Loucy (cell line): ENCODE results near the gene MICAL2.

Experiments
- H2AFZ ChIP-seq: fragments of 200-600 bp; sonication (generic); 2 replicates; pipeline ENCODE4 v1.6.0; 2016; ENCODE audit warnings: antibody characterized with exemption, mild to moderate bottlenecking, low read length, moderate library complexity
- H3F3A ChIP-seq: fragments of 200-600 bp; 2 replicates; pipeline ENCODE4 v1.6.0; 2016; ENCODE audit warnings: antibody characterized with exemption, low read depth, mild to moderate bottlenecking
- H3K27me3 ChIP-seq: fragments of 200-600 bp; sonication (generic); 2 replicates; pipeline ENCODE4 v1.6.1; 2014; ENCODE audit warnings: low read length, mild to moderate bottlenecking; ENCODE audit not compliant: insufficient read depth, poor library complexity, severe bottlenecking
- H3K36me3 ChIP-seq: fragments of 200-600 bp; sonication (generic); 2 replicates; pipeline ENCODE4 v1.6.1; 2016; ENCODE audit warnings: low read length; ENCODE audit not compliant: insufficient read depth
- H3K4me1 ChIP-seq: fragments of 200-600 bp; sonication (generic); 2 replicates; pipeline ENCODE4 v1.5.1; 2014; ENCODE audit warnings: low read length, mild to moderate bottlenecking; ENCODE audit not compliant: insufficient read depth, poor library complexity, severe bottlenecking
- H3K4me2 ChIP-seq: fragments of 200-600 bp; sonication (generic); 2 replicates; pipeline ENCODE4 v1.6.0; 2014; ENCODE audit warnings: antibody characterized with exemption, low read length, low read depth, mild to moderate bottlenecking; ENCODE audit not compliant: poor library complexity, severe bottlenecking
- H3K4me3 ChIP-seq: fragments of 200-600 bp; sonication (generic); 2 replicates; pipeline ENCODE4 v1.5.1; 2014; ENCODE audit warnings: low read length, mild to moderate bottlenecking, mixed read lengths; ENCODE audit not compliant: poor library complexity, severe bottlenecking
- H3K79me2 ChIP-seq: fragments of 200-600 bp; sonication (generic); 2 replicates; pipeline ENCODE4 v1.6.1; 2014; ENCODE audit warnings: low read length; ENCODE audit not compliant: insufficient read depth
- H3K9ac ChIP-seq: fragments of 200-600 bp; sonication (generic); 2 replicates; pipeline ENCODE4 v1.6.0; 2014; ENCODE audit warnings: mild to moderate bottlenecking, low read depth, low read length, moderate library complexity; ENCODE audit not compliant: poor library complexity, severe bottlenecking
- H3K9me2 ChIP-seq: fragments of 200-600 bp; sonication (generic); replicated peaks from 2 replicates; pipeline ENCODE4 v1.6.1; 2016; ENCODE audit warnings: low read depth, low read length, mixed read lengths
- H3K9me3 ChIP-seq: fragments of 200-600 bp; sonication (generic); 2 replicates; pipeline ENCODE4 v1.6.1; 2014; ENCODE audit warnings: mild to moderate bottlenecking, antibody characterized with exemption, low read length, low read depth; ENCODE audit not compliant: insufficient read depth
- H4K20me1 ChIP-seq: fragments of 200-600 bp; sonication (generic); 2 replicates; pipeline ENCODE4 v1.6.0; 2014; ENCODE audit warnings: antibody characterized with exemption, low read length, mild to moderate bottlenecking; ENCODE audit not compliant: insufficient read depth, poor library complexity, severe bottlenecking
- EZH2phosphoT487 ChIP-seq: fragments of 200-600 bp; IDR thresholded peaks from 2 replicates; pipeline ENCODE4 v1.6.1; 2018; ENCODE audit warnings: antibody characterized with exemption, mild to moderate bottlenecking, moderate library complexity, borderline replicate concordance
- TF ChIP-seq, protein P1 (sequence below): fragments of 200-600 bp; sonication (generic); conservative IDR thresholded peaks from 2 replicates; pipeline ENCODE4 v1.5.1; 2014; ENCODE audit warnings: mild to moderate bottlenecking, antibody characterized with exemption, low read length

MICAL2 gene

GRCh38 chr11:12278766-12279671 is 168.6 kb downstream of the MICAL2 start:
- H2AFZ ChIP-seq: no peak overlapping the region
- H3K4me2 ChIP-seq: no peak overlapping the region

DNA sequence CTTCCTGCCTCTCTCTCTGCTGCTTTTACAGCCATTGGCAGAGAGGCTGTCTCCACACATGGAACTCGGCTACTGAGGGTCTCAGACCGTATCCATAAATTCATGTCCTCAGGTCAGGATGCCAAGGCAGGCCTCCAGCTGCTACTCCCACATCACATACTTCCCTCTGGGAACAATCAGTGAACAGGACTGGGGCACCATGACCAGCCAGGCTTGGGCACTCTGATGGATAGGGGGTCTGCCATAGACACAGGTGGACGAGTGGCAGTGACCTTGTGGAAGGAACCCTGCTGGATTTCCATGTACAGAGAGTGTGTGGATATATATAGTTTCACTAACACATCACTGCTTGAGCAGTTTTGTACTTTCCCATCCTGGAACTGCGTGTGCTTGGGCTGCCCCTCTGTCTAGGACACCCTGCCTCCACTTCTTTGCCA is 169.3 kb downstream of the MICAL2 start:
- TF ChIP-seq, protein P1, sequence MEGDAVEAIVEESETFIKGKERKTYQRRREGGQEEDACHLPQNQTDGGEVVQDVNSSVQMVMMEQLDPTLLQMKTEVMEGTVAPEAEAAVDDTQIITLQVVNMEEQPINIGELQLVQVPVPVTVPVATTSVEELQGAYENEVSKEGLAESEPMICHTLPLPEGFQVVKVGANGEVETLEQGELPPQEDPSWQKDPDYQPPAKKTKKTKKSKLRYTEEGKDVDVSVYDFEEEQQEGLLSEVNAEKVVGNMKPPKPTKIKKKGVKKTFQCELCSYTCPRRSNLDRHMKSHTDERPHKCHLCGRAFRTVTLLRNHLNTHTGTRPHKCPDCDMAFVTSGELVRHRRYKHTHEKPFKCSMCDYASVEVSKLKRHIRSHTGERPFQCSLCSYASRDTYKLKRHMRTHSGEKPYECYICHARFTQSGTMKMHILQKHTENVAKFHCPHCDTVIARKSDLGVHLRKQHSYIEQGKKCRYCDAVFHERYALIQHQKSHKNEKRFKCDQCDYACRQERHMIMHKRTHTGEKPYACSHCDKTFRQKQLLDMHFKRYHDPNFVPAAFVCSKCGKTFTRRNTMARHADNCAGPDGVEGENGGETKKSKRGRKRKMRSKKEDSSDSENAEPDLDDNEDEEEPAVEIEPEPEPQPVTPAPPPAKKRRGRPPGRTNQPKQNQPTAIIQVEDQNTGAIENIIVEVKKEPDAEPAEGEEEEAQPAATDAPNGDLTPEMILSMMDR: no peak
- TF ChIP-seq EZH2phosphoT487: no peak
- Histone ChIP-seq H3F3A (no peaks in the 10 kb centered on the region), H2AFZ (no peak overlapping the region), H3K4me3 (no peak overlapping the region), H3K4me1 (no peaks in the 10 kb centered on the region), H3K79me2 (no peaks in the 10 kb centered on the region), H3K4me2 (no peak overlapping the region), H3K27me3 (no peaks in the 10 kb centered on the region), H3K9ac (no peak overlapping the region), H3K36me3 (no peaks in the 10 kb centered on the region), H3K9me2 (no peaks in the 10 kb centered on the region), H4K20me1 (no peaks in the 10 kb centered on the region), H3K9me3 (no peaks in the 10 kb centered on the region)

More at GRCh38 chr11:12278766-12279671, 168.6 kb downstream of the MICAL2 start:
- no peaks in the 10 kb centered on the region for H3F3A ChIP-seq
- H3K4me1 ChIP-seq: no peaks in the 10 kb centered on the region
- H3K4me3 ChIP-seq: no peak overlapping the region
- no peaks in the 10 kb centered on the region for H3K36me3 ChIP-seq
- H3K9me2 ChIP-seq: no peaks in the 10 kb centered on the region
- no peaks in the 10 kb centered on the region for H3K79me2 ChIP-seq
- H4K20me1 ChIP-seq: no peaks in the 10 kb centered on the region
- TF ChIP-seq, protein P1: no peak
- no peak for TF ChIP-seq EZH2phosphoT487
- no peaks in the 10 kb centered on the region for H3K27me3 ChIP-seq
- H3K9me3 ChIP-seq: no peaks in the 10 kb centered on the region
- H3K9ac ChIP-seq: no peak overlapping the region

DNA sequence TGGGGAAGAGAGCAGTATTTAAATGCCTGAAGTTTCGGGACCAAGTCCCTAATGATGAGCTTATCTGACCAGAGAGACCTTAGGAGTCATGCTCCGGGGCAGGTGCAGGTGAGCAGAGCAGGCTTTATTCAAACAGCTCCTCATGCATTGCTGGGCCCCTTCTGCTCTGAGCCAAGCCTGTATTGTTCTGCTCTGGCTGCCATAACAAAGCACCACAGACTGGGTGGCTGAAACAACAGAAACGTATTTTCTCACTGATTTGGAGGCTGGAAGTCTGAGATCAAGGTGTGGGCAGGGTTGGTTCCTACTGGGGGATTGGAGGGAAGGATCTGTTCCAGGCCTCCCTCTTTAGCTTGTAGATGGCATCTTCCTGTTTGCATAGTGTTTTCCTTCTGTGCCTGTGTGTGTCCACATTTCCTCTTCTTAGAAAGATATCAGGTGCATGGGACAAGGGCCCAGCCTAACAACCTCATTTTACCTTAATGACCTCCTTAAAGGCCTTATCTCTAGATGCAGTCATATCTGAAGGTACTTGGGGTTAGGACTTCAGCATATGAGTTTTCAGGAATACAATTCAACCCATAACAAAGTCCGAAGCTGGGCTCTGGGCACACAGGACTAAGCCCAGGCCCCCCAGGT is 169.9 kb downstream of the MICAL2 start:
- TF ChIP-seq, protein P1: no peak
- no peak for TF ChIP-seq EZH2phosphoT487
- Histone ChIP-seq H3K9ac (no peak overlapping the region), H3K4me2 (no peak overlapping the region)

More for the DNA sequence above, 169.9 kb downstream of the MICAL2 start:
- H4K20me1 ChIP-seq: no peaks in the 10 kb centered on the region
- H3K4me3 ChIP-seq: no peak overlapping the region
- H3K36me3 ChIP-seq: no peaks in the 10 kb centered on the region
- H3K27me3 ChIP-seq: no peaks in the 10 kb centered on the region
- no peaks in the 10 kb centered on the region for H3K9me2 ChIP-seq
- H3K79me2 ChIP-seq: no peaks in the 10 kb centered on the region
- no peak overlapping the region for H2AFZ ChIP-seq
- H3K9me3 ChIP-seq: no peaks in the 10 kb centered on the region
- no peaks in the 10 kb centered on the region for H3F3A ChIP-seq
- no peaks in the 10 kb centered on the region for H3K4me1 ChIP-seq
